VCaP (cell line): ENCODE results near the gene PACSIN2.
A peak's percentile ranks its signal among the peaks of the same experiment; 100 is the strongest.

Source experiments
- H3K27ac ChIP-seq: fragments of 450-650 bp; 2 replicates; pipeline ENCODE4 v1.5.1; 2017
- CTCF ChIP-seq: fragments of 450-650 bp; conservative IDR thresholded peaks from 2 replicates; pipeline ENCODE4 v1.5.1; 2017; ENCODE audit warnings: mild to moderate bottlenecking, moderate library complexity

The PACSIN2 gene

GRCh38 chr22:42881298-42881697, 133.7 kb downstream of the PACSIN2 start:
- TF ChIP-seq CTCF, result no peak
- 0 out of 2 replicates have a peak overlapping the region, but pooled peaks have one; percentile 54 for H3K27ac ChIP-seq

GRCh38 chr22:42880815-42881214, 134.1 kb downstream of the PACSIN2 start:
- no peak; the same call in 1 of the 2 replicates for TF ChIP-seq CTCF
- H3K27ac ChIP-seq, result peak overlapping the region; percentile 54; the same call in 1 of the 2 replicates

- no peak for TF ChIP-seq CTCF
- H3K27ac ChIP-seq, result peak overlapping the region; percentile 54
Measured at GRCh38 chr22:42879371-42880021, 135.5 kb downstream of the PACSIN2 start.

GRCh38 chr22:42878561-42879305, 136.2 kb downstream of the PACSIN2 start:
- peak overlapping the region; percentile 54 for H3K27ac ChIP-seq
- no peak for TF ChIP-seq CTCF

GRCh38 chr22:42877597-42878340, 137.2 kb downstream of the PACSIN2 start:
- TF ChIP-seq CTCF, result no peak
- H3K27ac ChIP-seq, result peak overlapping the region; percentile 54; the same call in 1 of the 2 replicates

GRCh38 chr22:42877158-42877557, 137.8 kb downstream of the PACSIN2 start:
- no peak overlapping the region for H3K27ac ChIP-seq
- TF ChIP-seq CTCF, result no peak

GRCh38 chr22:42876041-42876440, 138.9 kb downstream of the PACSIN2 start:
- no peak for TF ChIP-seq CTCF

More at GRCh38 chr22:42876041-42876440, 138.9 kb downstream of the PACSIN2 start:
- no peak overlapping the region for H3K27ac ChIP-seq
